Keratinocyte (primary cell): Measurements from ENCODE around the gene UBR2. TPM values are rescaled to one million over a fixed set of nuclear protein-coding genes. Genes with fewer than 3 reads are reported as not detected.

Source experiments
- DNase-seq: peaks from one replicate; pipeline ENCODE4 v3.0.0-alpha.2; 2011; ENCODE audit warnings: low read depth, missing footprints, low spot score
- FAIRE-seq: peaks from 2 replicates; lab custom pipeline; 2011; peaks lifted over from hg19 to GRCh38; lab: Jason Lieb, UNC
- H2AFZ ChIP-seq: 2 replicates; pipeline ENCODE4 v1.6.0; 2012; ENCODE audit warnings: low read length, control low read depth, inconsistent platforms; ENCODE audit not compliant: control insufficient read depth
- H3K27ac ChIP-seq: 2 replicates; pipeline ENCODE4 v1.5.1; 2011; ENCODE audit warnings: low read length; ENCODE audit not compliant: control insufficient read depth, insufficient read depth
- H3K27me3 ChIP-seq: 3 replicates; pipeline ENCODE4 v1.6.0; 2011; ENCODE audit warnings: low read length; ENCODE audit not compliant: control insufficient read depth, insufficient read depth; ENCODE audit errors: extremely low read depth
- H3K36me3 ChIP-seq, 2 experiments: 2 replicates in 1 of 2; 3 replicates in 1 of 2; pipeline ENCODE4 v1.5.1; 2011; ENCODE audit warnings: low read length in 2 of 2, mild to moderate bottlenecking in 1 of 2; ENCODE audit not compliant: control insufficient read depth in 2 of 2, insufficient read depth in 2 of 2; ENCODE audit errors: extremely low read depth in 1 of 2
- H3K4me1 ChIP-seq: 3 replicates; pipeline ENCODE4 v1.5.1; 2011; ENCODE audit warnings: low read length; ENCODE audit not compliant: control insufficient read depth, insufficient read depth; ENCODE audit errors: extremely low read depth
- H3K4me2 ChIP-seq: 3 replicates; pipeline ENCODE4 v1.6.0; 2011; ENCODE audit warnings: low read depth, low read length; ENCODE audit not compliant: control insufficient read depth, insufficient read depth; ENCODE audit errors: extremely low read depth
- H3K4me3 ChIP-seq, 3 experiments: fragments of 200-600 bp in 1 of 3; sonication (generic) in 1 of 3; 2 replicates in 2 of 3; 3 replicates in 1 of 3; pipeline ENCODE4 v1.5.1; 2011 to 2016; ENCODE audit warnings: low read length in 3 of 3, mild to moderate bottlenecking in 3 of 3, control low read depth in 2 of 3, inconsistent platforms in 1 of 3, low read depth in 1 of 3, mixed read lengths in 1 of 3, mixed run types in 1 of 3, moderate library complexity in 1 of 3; ENCODE audit not compliant: control insufficient read depth in 2 of 3, insufficient read depth in 2 of 3; ENCODE audit errors: extremely low read depth in 1 of 3
- H3K79me2 ChIP-seq: 2 replicates; pipeline ENCODE4 v1.6.0; 2012; ENCODE audit warnings: low read length; ENCODE audit not compliant: control insufficient read depth, insufficient read depth
- H3K9ac ChIP-seq: 3 replicates; pipeline ENCODE4 v1.6.0; 2011; ENCODE audit warnings: low read length; ENCODE audit not compliant: control insufficient read depth, insufficient read depth; ENCODE audit errors: extremely low read depth
- H3K9me1 ChIP-seq: 3 replicates; pipeline ENCODE4 v1.6.0; 2011; ENCODE audit warnings: low read length; ENCODE audit not compliant: control insufficient read depth, insufficient read depth; ENCODE audit errors: extremely low read depth
- H3K9me3 ChIP-seq: 2 replicates; pipeline ENCODE4 v1.5.1; 2012; ENCODE audit warnings: low read depth, low read length; ENCODE audit not compliant: control insufficient read depth
- H4K20me1 ChIP-seq: 3 replicates; pipeline ENCODE4 v1.6.0; 2011; ENCODE audit warnings: low read length; ENCODE audit not compliant: control insufficient read depth, insufficient read depth; ENCODE audit errors: extremely low read depth
- CTCF ChIP-seq, 3 experiments: IDR thresholded peaks in 1 of 3; conservative IDR thresholded peaks in 1 of 3; optimal IDR thresholded peaks in 1 of 3; 2 replicates in 2 of 3; 3 replicates in 1 of 3; pipeline versions ENCODE3 to v1.5.1; 2011; ENCODE audit warnings: low read length in 3 of 3, mild to moderate bottlenecking in 3 of 3, moderate library complexity in 2 of 3, control low read depth in 1 of 3, inconsistent platforms in 1 of 3; ENCODE audit not compliant: insufficient read depth in 2 of 3; ENCODE audit errors: extremely low read depth in 1 of 3
- EZH2 ChIP-seq: IDR thresholded peaks from one replicate; pipeline ENCODE4 v1.6.1; 2012; ENCODE audit warnings: inconsistent platforms, mild to moderate bottlenecking, low read length, moderate library complexity
- dilution Hi-C: fragments of 300-500 bp; cut with MboI; formaldehyde crosslinking; loops from one replicate; pipeline ENCODE4 v1.7.0; 2020; ENCODE audit warnings: low sequenced_read_pairs; ENCODE audit not compliant: extremely low pct_ligation_motif_present
- polyA plus RNA-seq, 5 experiments: library from polyadenylated mRNA; depleted of rRNA in 3 of 5; stranded (reverse) in 3 of 5; stranded (forward) in 1 of 5; unstranded in 1 of 5; fragments of >200 nt; gene quantifications; 1 replicate in 1 of 5; 2 replicates in 3 of 5; 3 replicates in 1 of 5; pipeline versions ENCODE4 v1.2.1 to v1.2.3, GENCODE V29; 2011 to 2012; ENCODE audit warnings: missing spikeins in 2 of 5, low read depth in 1 of 5, low replicate concordance in 1 of 5

UBR2 gene
- polyA plus RNA-seq, 1 donor (not counting 4 experiments of a cell fraction or from before 2014, with no cell fraction given), result 21.6 TPM

- dilution Hi-C loops, result no loop called here
- Histone ChIP-seq H2AFZ (no peak overlapping the region), H3K79me2 (no peaks in the 10 kb centered on the region), H3K4me1 (peaks cover 39% of the 10 kb centered on the region), H3K36me3 (peaks cover 10 to 12% of the 10 kb centered on the region in 2 experiments), H4K20me1 (no peaks in the 10 kb centered on the region), H3K9me1 (peaks cover 3% of the 10 kb centered on the region), H3K27ac (no peak overlapping the region), H3K4me3 (no peak overlapping the region), H3K9me3 (no peaks in the 10 kb centered on the region), H3K27me3 (no peaks in the 10 kb centered on the region), H3K9ac (no peak overlapping the region), H3K4me2 (no peak overlapping the region)
- DNase-seq, result no peak
- TF ChIP-seq EZH2 (no peak), CTCF (optimal IDR thresholded peaks at IDR 0.05 in 1 of 3, IDR thresholded peaks at IDR 0.05 in 1 of 3, conservative IDR thresholded peaks at IDR 0.05 in 1 of 3; ENCODE audit: extremely low read depth in 1 of 3, insufficient read depth in 2 of 3, low read length in 3 of 3) (no peak)
- no peak for FAIRE-seq
Measured at GRCh38 chr6:42696526-42697267, 132.9 kb downstream of the UBR2 start.

DNA sequence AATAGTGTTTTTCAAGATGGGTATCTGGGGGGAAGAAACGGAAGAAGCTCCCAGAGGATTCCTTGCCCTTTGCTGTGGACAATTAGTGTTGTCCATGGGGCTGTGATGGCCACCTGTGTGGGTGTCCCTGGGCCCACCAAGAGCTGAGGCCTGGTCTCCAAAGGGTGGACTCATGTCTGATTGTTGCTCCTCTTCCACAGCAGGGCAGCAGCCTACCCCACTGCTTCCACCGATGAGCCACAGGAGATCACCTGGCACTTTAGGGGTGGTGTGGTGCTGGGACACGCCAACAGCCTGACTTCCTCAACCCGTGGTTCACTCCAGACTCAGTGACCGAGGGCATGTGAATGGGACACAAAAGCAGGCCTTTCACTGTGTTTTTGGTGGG is 133.4 kb downstream of the UBR2 start:
- Histone ChIP-seq H3K79me2 (no peaks in the 10 kb centered on the region), H3K27ac (no peak overlapping the region), H3K4me2 (no peak overlapping the region), H3K9ac (no peak overlapping the region), H3K9me1 (peaks cover 3% of the 10 kb centered on the region), H3K27me3 (no peaks in the 10 kb centered on the region), H3K4me3 (no peak overlapping the region), H3K36me3 (peaks cover 10 to 11% of the 10 kb centered on the region in 2 experiments), H3K4me1 (peaks cover 39% of the 10 kb centered on the region), H2AFZ (no peak overlapping the region), H4K20me1 (no peaks in the 10 kb centered on the region), H3K9me3 (no peaks in the 10 kb centered on the region)
- DNase-seq (no peak), FAIRE-seq (no peak)
- dilution Hi-C loops, result no loop called here
- no peak for TF ChIP-seq EZH2
- no peak for TF ChIP-seq CTCF (optimal IDR thresholded peaks at IDR 0.05 in 1 of 3, IDR thresholded peaks at IDR 0.05 in 1 of 3, conservative IDR thresholded peaks at IDR 0.05 in 1 of 3; ENCODE audit: extremely low read depth in 1 of 3, insufficient read depth in 2 of 3, low read length in 3 of 3)
